ENCODE results near the gene CASP6. TPM values are rescaled to one million over a fixed set of nuclear protein-coding genes. Genes with fewer than 3 reads are reported as not detected.
A peak's percentile ranks its signal among the peaks of the same experiment; 100 is the strongest.

Gene CASP6
- 18.3 TPM for polyA plus RNA-seq (2013, experiment 1 of 2)
- 18.2 TPM for polyA plus RNA-seq (2013, experiment 2 of 2)

- Histone ChIP-seq H2BK12ac (ENCODE audit: low read length in 2 of 2) (peak within 1 kb of the TSS; percentile 46 to 49), H3K9ac (ENCODE audit: low read length) (peak within 1 kb of the TSS; percentile 92), H3K27ac (ENCODE audit: low read length, poor library complexity, severe bottlenecking) (peak within 1 kb of the TSS; percentile 79), H3K27me3 (ENCODE audit: control insufficient read depth in 1 of 2, insufficient read depth in 1 of 2, low read length in 2 of 2) (no peaks in the 10 kb centered on the region), H3K4ac (ENCODE audit: low read depth in 1 of 2, low read length in 2 of 2) (peak within 1 kb of the TSS in 1 of 2 experiments; percentile 65), H3K4me1 (ENCODE audit: control insufficient read depth, insufficient read depth, low read depth, low read length) (peaks cover 9% of the 10 kb centered on the region), H2BK120ac (ENCODE audit: low read depth, low read length) (peak within 1 kb of the TSS; percentile 44), H3K23ac (ENCODE audit: low read length in 2 of 2) (peak within 1 kb of the TSS in 1 of 2 experiments; percentile 97), H3K4me3 (ENCODE audit: insufficient read depth in 1 of 2, low read depth in 1 of 2, low read length in 2 of 2) (peak within 1 kb of the TSS; percentile 88 to 92), H3K4me2 (ENCODE audit: low read length, poor library complexity, severe bottlenecking) (peak within 1 kb of the TSS; percentile 76), H3K36me3 (ENCODE audit: control insufficient read depth in 1 of 2, insufficient read depth in 2 of 2, low read depth in 1 of 2, low read length in 2 of 2) (peaks cover 0 to 1% of the 10 kb centered on the region in 2 experiments), H3K14ac (ENCODE audit: low read length in 2 of 2) (peak within 1 kb of the TSS in 1 of 2 experiments; percentile 98), H2BK15ac (ENCODE audit: low read depth, poor library complexity, severe bottlenecking) (peak within 1 kb of the TSS; percentile 48), H4K91ac (ENCODE audit: low read length) (peak within 1 kb of the TSS; percentile 87), H2BK5ac (ENCODE audit: low read depth, low read length, poor library complexity, severe bottlenecking) (peak within 1 kb of the TSS; percentile 57), H3K18ac (ENCODE audit: low read depth in 1 of 2, low read length in 2 of 2) (peak within 1 kb of the TSS; percentile 95), H2AFZ (ENCODE audit: low read depth, low read length) (peak within 1 kb of the TSS; percentile 100), H3K79me1 (replicated peaks; ENCODE audit: low read length, poor library complexity, severe bottlenecking) (peaks cover 15% of the 10 kb centered on the region), H4K8ac (ENCODE audit: low read length) (peak within 1 kb of the TSS; percentile 85), H3K9me3 (ENCODE audit: control insufficient read depth, low read length) (no peaks in the 10 kb centered on the region), H2AK5ac (ENCODE audit: low read length, severe bottlenecking) (no peak within 1 kb of the TSS)
- WGBS = under 1% methylated on average over 72 of the region's 72 CpGs
- peak; percentile 82 for DNase-seq
These were observed at the start of gene CASP6 for GRCh38 chr4:109702950-109703663. Gene CASP6, minus strand, starts transcription at chr4:109703445. Its CDS starts 50 bp downstream, at chr4:109703395.

GRCh38 chr4:109752525-109752924 lies 49.3 kb upstream of the CASP6 start:
- WGBS = no CpG with 5 or more reads among the region's 1 CpG
- H2BK5ac ChIP-seq (ENCODE audit: low read depth, low read length, poor library complexity, severe bottlenecking) = no peak overlapping the region
- no peak overlapping the region for H2AFZ ChIP-seq (ENCODE audit: low read depth, low read length)
- H3K4ac ChIP-seq (ENCODE audit: low read depth in 1 of 2, low read length in 2 of 2) = no peak overlapping the region
- no peaks in the 10 kb centered on the region for H3K4me1 ChIP-seq (ENCODE audit: control insufficient read depth, insufficient read depth, low read depth, low read length)
- H4K91ac ChIP-seq (ENCODE audit: low read length) = no peak overlapping the region
- no peaks in the 10 kb centered on the region for H3K79me1 ChIP-seq (replicated peaks; ENCODE audit: low read length, poor library complexity, severe bottlenecking)
- no peak overlapping the region for H3K4me2 ChIP-seq (ENCODE audit: low read length, poor library complexity, severe bottlenecking)
- no peak overlapping the region for H3K23ac ChIP-seq (ENCODE audit: low read length in 2 of 2)
- DNase-seq = no peak
- H3K9ac ChIP-seq (ENCODE audit: low read length) = no peak overlapping the region
- H3K9me3 ChIP-seq (ENCODE audit: control insufficient read depth, low read length) = no peaks in the 10 kb centered on the region
- no peak overlapping the region for H3K27ac ChIP-seq (ENCODE audit: low read length, poor library complexity, severe bottlenecking)
- H2BK12ac ChIP-seq (ENCODE audit: low read length in 2 of 2) = no peak overlapping the region
- H3K27me3 ChIP-seq (ENCODE audit: control insufficient read depth in 1 of 2, insufficient read depth in 1 of 2, low read length in 2 of 2) = no peaks in the 10 kb centered on the region
- H2AK5ac ChIP-seq (ENCODE audit: low read length, severe bottlenecking) = no peak overlapping the region
- H4K8ac ChIP-seq (ENCODE audit: low read length) = no peak overlapping the region
- H3K18ac ChIP-seq (ENCODE audit: low read depth in 1 of 2, low read length in 2 of 2) = no peak overlapping the region
- H3K4me3 ChIP-seq (ENCODE audit: insufficient read depth in 1 of 2, low read depth in 1 of 2, low read length in 2 of 2) = no peak overlapping the region
- H2BK120ac ChIP-seq (ENCODE audit: low read depth, low read length) = no peak overlapping the region
- H3K14ac ChIP-seq (ENCODE audit: low read length in 2 of 2) = no peak overlapping the region
- no peaks in the 10 kb centered on the region for H3K36me3 ChIP-seq (ENCODE audit: control insufficient read depth in 1 of 2, insufficient read depth in 2 of 2, low read depth in 1 of 2, low read length in 2 of 2)
- H2BK15ac ChIP-seq (ENCODE audit: low read depth, poor library complexity, severe bottlenecking) = no peak overlapping the region

- H3K27ac ChIP-seq (ENCODE audit: low read length, poor library complexity, severe bottlenecking) = no peak overlapping the region
- H3K18ac ChIP-seq (ENCODE audit: low read depth in 1 of 2, low read length in 2 of 2) = no peak overlapping the region
- H3K23ac ChIP-seq (ENCODE audit: low read length in 2 of 2) = no peak overlapping the region
- H3K4me1 ChIP-seq (ENCODE audit: control insufficient read depth, insufficient read depth, low read depth, low read length) = no peaks in the 10 kb centered on the region
- no peaks in the 10 kb centered on the region for H3K27me3 ChIP-seq (ENCODE audit: control insufficient read depth in 1 of 2, insufficient read depth in 1 of 2, low read length in 2 of 2)
- no peak overlapping the region for H2AFZ ChIP-seq (ENCODE audit: low read depth, low read length)
- H3K4ac ChIP-seq (ENCODE audit: low read depth in 1 of 2, low read length in 2 of 2) = no peak overlapping the region
- H2BK15ac ChIP-seq (ENCODE audit: low read depth, poor library complexity, severe bottlenecking) = no peak overlapping the region
- H2BK12ac ChIP-seq (ENCODE audit: low read length in 2 of 2) = no peak overlapping the region
- no peak for DNase-seq
- no peak overlapping the region for H4K8ac ChIP-seq (ENCODE audit: low read length)
- H2AK5ac ChIP-seq (ENCODE audit: low read length, severe bottlenecking) = no peak overlapping the region
- no peaks in the 10 kb centered on the region for H3K79me1 ChIP-seq (replicated peaks; ENCODE audit: low read length, poor library complexity, severe bottlenecking)
- no peak overlapping the region for H4K91ac ChIP-seq (ENCODE audit: low read length)
- H3K36me3 ChIP-seq (ENCODE audit: control insufficient read depth in 1 of 2, insufficient read depth in 2 of 2, low read depth in 1 of 2, low read length in 2 of 2) = no peaks in the 10 kb centered on the region
- no peak overlapping the region for H3K4me2 ChIP-seq (ENCODE audit: low read length, poor library complexity, severe bottlenecking)
- no peak overlapping the region for H3K14ac ChIP-seq (ENCODE audit: low read length in 2 of 2)
- no peak overlapping the region for H3K9ac ChIP-seq (ENCODE audit: low read length)
- WGBS = no CpG with 5 or more reads among the region's 4 CpGs
- H2BK5ac ChIP-seq (ENCODE audit: low read depth, low read length, poor library complexity, severe bottlenecking) = no peak overlapping the region
- no peaks in the 10 kb centered on the region for H3K9me3 ChIP-seq (ENCODE audit: control insufficient read depth, low read length)
- H2BK120ac ChIP-seq (ENCODE audit: low read depth, low read length) = no peak overlapping the region
- H3K4me3 ChIP-seq (ENCODE audit: insufficient read depth in 1 of 2, low read depth in 1 of 2, low read length in 2 of 2) = no peak overlapping the region
These were observed 48.6 kb upstream of the CASP6 start for GRCh38 chr4:109751852-109752251.

- H3K9me3 ChIP-seq (ENCODE audit: control insufficient read depth, low read length) = no peaks in the 10 kb centered on the region
- H2AFZ ChIP-seq (ENCODE audit: low read depth, low read length) = no peak overlapping the region
- no peak overlapping the region for H3K4ac ChIP-seq (ENCODE audit: low read depth in 1 of 2, low read length in 2 of 2)
- no peak overlapping the region for H4K8ac ChIP-seq (ENCODE audit: low read length)
- no peak overlapping the region for H2BK120ac ChIP-seq (ENCODE audit: low read depth, low read length)
- H3K4me1 ChIP-seq (ENCODE audit: control insufficient read depth, insufficient read depth, low read depth, low read length) = no peaks in the 10 kb centered on the region
- no peaks in the 10 kb centered on the region for H3K79me1 ChIP-seq (replicated peaks; ENCODE audit: low read length, poor library complexity, severe bottlenecking)
- DNase-seq = no peak
- H3K23ac ChIP-seq (ENCODE audit: low read length in 2 of 2) = no peak overlapping the region
- 98% methylated on average over 4 of the region's 4 CpGs for WGBS
- H2BK15ac ChIP-seq (ENCODE audit: low read depth, poor library complexity, severe bottlenecking) = no peak overlapping the region
- H3K9ac ChIP-seq (ENCODE audit: low read length) = no peak overlapping the region
- H2AK5ac ChIP-seq (ENCODE audit: low read length, severe bottlenecking) = no peak overlapping the region
- H2BK5ac ChIP-seq (ENCODE audit: low read depth, low read length, poor library complexity, severe bottlenecking) = no peak overlapping the region
- H3K14ac ChIP-seq (ENCODE audit: low read length in 2 of 2) = no peak overlapping the region
- no peak overlapping the region for H3K4me3 ChIP-seq (ENCODE audit: insufficient read depth in 1 of 2, low read depth in 1 of 2, low read length in 2 of 2)
- no peaks in the 10 kb centered on the region for H3K27me3 ChIP-seq (ENCODE audit: control insufficient read depth in 1 of 2, insufficient read depth in 1 of 2, low read length in 2 of 2)
- H3K4me2 ChIP-seq (ENCODE audit: low read length, poor library complexity, severe bottlenecking) = no peak overlapping the region
- H3K27ac ChIP-seq (ENCODE audit: low read length, poor library complexity, severe bottlenecking) = no peak overlapping the region
- H3K36me3 ChIP-seq (ENCODE audit: control insufficient read depth in 1 of 2, insufficient read depth in 2 of 2, low read depth in 1 of 2, low read length in 2 of 2) = no peaks in the 10 kb centered on the region
- H4K91ac ChIP-seq (ENCODE audit: low read length) = no peak overlapping the region
- no peak overlapping the region for H3K18ac ChIP-seq (ENCODE audit: low read depth in 1 of 2, low read length in 2 of 2)
- H2BK12ac ChIP-seq (ENCODE audit: low read length in 2 of 2) = no peak overlapping the region
These were observed 47.5 kb upstream of the CASP6 start for GRCh38 chr4:109750652-109751244.

Measured in mesenchymal stem cell (in vitro differentiated cells and primary cell).